Germinal center (tissue), 1 donor: ENCODE results near the gene CRYM.
A peak's percentile ranks its signal among the peaks of the same experiment; 100 is the strongest.
"Not testable (repeated sequence)": the region's sequence is repeated elsewhere in the genome, so short reads cannot be mapped to it uniquely, and the experiment has no call there.

Experiments used
- DNase-seq: peaks from one replicate; pipeline ENCODE4 v3.0.0; 2012; ENCODE audit warnings: mixed read lengths, low spot score

The CRYM gene

DNA sequence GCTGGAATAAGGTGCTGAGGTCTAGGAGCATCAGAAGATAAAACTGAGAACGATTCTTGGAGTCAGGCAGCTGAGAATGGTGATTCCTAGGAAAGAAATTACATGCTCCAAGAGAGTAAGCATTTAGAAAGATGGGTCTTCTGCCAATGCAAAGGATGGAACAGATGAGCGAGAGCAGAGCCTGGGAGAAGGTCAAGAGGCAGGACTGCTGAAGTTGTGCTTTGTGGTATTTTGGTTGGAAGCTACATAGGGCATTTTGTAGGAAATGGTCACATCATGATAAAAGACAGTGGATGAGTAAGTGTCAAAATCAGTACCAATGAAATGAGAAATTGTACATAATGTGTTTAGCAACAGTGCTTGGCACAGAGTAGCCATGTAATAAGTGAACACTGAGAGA, 1.4 kb upstream of the CRYM start:
- DNase-seq, result no peak

DNA sequence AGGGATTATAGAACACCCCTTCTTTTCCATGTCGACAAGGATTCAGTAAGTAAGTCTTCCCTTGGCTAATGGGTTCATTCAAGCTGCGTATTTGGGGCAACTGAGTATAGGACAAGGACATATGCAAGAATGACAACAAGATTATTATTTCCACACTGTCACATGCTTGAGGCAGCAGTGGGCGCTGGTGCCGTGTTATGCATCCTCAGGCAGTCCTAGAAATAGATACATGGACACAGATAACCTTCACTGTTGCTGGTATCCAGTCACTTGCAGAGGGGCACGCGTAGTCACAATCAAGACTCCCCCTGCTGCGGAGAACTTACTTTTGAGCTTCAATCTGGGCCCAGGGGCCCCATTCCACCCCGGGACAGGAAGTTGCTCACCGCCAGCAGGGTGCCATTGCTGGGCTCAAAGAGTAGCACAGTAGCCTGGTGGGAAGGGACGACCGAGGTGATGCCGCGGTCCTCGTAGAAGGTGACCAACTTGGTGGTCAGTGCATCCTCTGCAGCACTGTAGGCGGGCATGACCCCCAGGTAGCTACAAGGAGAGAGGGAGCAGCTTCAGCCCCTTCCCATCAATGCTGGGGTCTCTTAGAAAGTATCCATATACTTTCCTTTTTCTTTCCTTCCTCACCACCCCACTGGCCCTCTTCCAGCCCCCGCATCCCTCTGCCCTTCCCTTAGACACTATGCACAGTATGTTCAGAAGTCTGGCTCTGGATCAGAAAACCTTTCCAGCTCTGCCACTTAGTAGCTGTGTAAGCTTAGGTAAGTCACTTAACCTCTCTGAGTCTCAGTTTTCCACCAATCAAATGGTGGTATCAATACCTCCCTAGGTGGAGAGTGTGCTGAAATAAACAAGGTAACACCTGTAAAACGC, 804 bp downstream of the CRYM start:
- DNase-seq, result no peak

DNA sequence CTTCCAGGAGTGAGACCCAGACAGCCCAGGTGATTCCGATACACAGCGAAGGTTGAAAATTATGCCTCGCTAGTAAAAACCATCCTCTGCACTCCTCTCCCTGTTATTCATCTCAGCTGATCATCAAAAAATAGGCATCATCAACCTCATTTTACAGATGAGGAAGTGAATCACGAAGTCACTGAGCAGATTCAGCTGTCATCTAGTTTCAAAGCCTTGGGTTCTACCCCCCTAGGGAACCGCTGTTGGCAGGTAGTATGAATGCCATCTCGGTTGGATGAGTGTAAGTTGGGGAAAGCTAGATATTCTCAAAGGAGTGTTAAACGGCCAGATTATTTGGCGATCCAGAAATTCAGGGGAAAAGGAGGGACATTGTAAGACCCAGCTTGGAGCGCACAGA, 2.0 kb downstream of the CRYM start:
- DNase-seq, result peak; percentile 67

DNA sequence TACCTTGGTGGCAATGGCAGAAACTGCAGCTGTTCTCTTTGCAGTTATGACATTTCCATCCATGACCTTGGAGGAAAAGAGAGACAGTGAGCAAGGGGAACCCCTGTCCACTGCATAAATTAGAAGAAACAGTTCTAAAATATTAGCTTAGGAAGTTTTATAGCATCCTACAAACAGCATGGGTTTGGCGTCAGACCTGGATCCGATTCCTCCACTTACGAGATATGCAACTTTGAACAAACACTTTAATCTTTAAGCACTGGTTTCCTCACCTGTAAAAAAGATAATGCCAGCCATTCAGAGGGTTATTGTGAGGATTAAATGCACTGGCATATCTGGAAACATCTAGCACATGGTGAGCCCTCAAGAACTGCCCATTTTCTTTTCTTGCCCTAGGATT, 2.6 kb downstream of the CRYM start:
- no peak for DNase-seq

DNA sequence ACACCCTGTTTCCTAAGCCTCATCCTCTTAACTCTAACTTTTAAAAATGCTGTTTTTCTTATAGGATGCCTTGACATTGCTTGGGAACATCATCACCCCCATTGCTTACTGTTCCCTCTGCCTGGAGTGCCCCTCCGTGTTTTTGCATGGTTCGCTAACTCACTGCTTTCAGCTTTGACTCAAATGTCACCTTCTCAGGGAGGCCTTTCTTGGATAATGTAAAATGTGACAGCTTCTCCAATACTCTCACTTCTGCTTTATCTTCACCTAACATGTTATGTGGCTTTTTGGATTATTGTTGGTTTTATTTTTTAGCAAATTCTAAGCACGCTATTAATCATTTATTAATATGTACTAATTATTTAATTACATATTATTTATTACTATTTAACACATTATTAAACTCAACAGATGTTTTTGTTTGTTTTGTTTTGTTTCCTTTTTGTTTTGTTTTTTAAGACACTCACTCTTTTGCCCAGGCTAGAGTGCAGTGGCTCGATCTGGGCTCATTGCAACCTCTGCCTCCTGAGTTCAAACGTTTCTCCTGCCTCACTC, 3.8 kb downstream of the CRYM start:
- no peak for DNase-seq

DNA sequence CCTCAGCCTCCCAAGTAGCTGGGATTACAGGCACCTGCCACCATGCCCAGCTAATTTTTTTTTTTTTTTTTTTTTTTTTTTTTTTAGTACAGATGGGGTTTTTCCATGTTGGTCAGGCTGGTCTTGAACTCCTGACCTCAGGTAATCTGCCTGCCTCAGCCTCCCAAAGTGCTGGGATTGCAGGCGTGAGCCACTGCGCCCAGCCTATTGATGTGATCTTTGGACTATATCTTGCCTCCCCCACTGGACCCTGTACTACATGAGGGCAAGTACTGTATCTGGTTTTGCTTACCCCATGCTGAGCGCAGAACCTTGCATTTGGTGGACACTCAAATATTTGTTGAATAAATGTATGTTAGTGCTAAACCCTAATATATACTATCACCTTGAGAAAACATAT, 5.3 kb downstream of the CRYM start:
- not testable (repeated sequence) for DNase-seq

DNA sequence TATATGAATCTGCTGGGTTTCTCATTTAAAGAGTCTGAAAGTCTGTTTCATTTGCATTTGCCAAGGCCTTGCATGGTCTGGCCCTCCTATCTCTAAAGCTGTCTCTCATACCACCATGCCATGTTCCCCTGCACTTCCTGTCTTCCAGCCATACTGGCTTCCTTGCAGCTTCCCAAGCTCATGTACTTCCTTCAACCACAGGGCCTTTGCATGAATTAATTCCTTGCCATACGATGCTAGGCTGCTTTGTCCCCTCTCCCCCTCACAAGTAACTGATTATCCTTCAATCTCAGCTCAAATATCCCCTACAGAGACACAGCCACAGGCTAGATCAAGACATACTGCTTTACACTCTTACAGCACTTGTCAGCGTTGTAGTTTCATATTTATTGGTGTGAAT, 5.8 kb downstream of the CRYM start:
- no peak for DNase-seq

DNA sequence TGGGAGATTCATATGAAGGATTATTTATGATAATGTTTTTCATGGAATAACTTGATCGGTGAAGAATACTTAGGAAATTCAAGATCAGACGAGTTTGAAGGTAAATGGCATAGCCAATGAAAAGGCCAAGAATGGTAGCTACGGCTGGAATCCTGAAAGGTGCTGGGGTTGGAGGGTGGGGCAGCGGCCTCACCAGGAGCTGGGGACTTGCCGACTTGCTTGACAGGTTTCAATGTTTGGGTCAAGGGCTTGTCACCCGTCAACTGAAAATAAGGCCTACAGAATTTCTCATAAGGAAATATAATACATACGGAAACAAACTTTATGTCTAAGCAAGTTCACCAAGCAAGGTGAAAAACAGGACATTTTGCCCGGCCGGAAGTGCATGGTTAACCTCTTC, 9.9 kb downstream of the CRYM start:
- DNase-seq, result no peak

DNA sequence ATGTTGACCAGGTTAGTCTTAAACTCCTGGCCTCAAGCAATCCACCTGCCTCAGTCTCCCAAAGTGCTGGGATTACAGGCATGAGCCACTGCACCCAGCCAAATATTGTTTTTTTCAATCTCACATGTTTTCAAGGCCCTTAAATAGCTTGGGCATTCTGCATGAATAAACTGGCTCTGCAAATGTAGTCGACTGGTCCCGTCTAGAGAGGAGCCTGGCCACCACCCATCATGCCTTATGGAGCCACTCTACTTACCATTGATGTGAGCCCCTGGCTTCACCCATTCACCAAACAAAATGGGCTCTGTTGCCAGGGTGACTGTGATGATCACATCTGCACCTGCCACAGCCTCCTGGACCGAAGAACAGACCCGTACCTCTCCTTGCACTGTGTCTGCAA, 10.8 kb downstream of the CRYM start:
- DNase-seq, result no peak

DNA sequence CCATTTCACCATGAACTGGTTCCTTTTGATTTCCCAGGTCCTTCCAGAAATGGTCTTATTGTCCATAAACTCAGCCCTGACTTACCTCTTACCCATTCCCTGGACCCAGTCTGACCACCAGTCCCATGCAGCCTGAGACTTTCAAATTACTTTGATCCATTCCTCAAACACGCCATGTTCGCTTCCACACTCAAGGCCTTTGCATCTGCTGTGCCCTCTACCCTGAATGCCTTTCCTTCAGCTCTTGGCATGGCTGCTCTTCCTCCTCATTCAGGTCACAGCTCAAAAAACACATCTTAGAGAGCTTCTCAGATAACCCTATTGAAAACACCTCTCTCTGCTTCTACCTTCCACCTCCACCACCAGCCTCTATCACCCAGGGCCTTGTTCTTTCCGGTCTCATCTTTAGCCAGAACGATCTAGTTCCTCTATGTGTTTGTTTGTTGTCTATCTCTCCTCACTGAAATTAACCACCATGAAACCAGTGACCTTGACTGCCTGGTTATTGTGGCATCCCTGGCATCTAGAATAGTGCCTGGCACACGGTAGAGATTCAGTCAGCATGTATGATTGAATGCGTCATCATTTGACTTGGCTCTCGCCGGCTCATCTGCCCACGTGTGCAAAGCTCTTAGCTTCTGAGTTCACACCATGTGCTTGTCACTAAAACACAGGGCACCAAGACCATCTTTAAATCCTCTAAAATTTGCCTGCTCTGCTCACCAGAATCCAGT, 12.8 kb downstream of the CRYM start:
- DNase-seq, result no peak

DNA sequence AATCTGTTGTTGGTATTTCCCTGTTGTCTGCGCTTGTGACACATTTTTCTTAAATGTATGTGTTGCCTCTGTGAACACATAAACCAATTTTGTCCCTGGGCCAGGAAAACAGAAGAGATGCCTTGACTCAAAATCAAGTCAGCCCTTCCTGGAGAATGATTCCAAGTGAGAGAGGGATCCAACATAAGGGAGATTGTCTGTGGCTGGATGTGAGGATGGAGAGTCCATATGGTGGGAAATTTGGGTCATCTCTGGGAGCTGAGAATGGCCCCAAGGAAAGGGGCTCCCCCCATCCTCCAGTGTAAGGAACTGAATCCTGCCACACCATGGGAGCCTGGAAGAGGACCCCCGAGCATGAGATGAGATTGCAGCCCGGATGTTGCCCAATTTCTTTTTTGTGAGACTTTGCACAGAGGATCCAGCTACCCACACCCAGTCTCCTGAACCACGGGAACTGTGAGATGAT, 13.5 kb downstream of the CRYM start:
- no peak for DNase-seq

DNA sequence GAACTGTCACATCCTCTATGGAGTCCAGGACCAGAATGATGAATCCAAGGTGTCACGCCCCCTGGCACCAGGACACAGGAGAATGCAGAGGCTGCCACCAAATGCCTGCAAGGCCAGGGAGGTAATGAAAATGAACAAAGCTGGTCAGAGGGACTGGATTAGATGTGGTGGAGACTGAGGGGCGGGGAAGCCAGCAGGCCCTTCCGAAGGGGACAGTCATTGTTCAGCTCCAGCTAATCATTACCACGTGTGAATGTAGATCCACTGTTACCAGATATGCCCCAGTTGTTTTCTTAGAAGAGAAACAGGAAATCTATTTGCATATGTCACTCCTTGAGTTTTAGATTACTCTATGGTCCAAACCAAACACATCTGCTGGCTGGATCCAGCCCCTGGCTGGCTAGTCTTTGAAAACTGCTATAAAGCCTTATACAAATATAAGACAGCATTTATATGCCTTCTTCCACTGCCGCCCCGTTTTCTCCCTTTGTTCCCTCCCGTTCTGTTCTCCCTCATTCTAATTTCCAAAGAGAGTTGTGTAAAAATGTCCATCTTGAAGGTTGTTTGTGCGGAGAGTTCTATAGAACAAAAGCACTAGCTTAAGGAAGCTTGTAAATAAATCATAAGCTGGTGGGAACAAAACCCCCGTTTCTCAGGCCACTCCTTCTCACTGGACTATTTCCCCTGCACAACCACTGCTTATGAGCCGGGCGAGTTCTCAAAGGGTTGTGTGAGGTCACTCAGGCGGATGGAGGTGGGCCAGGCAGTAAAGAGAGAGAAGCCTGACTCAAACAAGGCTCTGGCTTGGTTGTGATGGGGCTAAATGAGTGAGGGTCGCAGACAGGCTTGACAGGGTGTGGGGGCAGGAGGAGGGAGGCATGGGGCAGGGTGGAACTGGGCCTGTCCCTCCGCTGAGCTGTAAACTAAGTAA, 14.2 kb downstream of the CRYM start:
- peak; percentile 69 for DNase-seq

DNA sequence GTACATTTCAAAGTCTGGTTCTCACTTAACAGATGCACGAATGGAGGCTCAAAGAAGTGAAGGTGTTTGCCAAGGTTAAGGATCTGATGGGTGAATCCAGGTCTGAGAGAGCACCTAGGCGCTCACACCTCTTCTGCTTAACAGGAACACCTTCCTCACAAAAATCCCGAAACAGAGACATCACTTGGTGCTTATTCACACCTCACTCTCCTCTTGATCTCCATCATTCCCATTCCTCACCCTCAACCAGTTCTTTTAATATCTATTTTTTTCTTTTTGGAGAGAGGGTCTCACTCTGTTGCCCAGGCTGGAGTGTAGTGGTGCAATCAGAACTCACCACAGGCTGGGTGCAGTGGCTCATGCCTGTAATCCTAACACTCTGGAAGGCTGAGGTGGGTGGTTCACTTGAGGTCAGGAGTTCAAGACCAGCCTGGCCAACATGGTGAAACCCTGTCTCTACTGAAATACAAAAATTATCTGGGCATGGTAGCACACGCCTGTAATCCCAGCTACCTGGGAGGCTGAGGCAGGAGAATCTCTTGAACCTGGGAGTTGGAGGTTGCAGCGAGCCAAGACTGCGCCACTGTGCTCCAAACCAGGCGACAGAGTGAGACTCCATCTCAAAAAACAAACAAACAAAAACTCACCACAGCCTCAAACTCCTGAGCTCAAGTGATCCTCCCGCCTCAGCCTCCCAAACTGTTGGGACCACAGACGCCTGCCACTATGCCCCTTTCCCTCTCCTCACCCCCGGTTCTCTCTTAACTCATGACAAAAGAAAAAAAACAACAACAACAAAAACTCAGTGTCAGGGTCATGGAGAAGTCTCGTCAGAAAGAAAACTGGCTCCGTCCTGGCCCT, 15.1 kb downstream of the CRYM start:
- DNase-seq, result no peak

DNA sequence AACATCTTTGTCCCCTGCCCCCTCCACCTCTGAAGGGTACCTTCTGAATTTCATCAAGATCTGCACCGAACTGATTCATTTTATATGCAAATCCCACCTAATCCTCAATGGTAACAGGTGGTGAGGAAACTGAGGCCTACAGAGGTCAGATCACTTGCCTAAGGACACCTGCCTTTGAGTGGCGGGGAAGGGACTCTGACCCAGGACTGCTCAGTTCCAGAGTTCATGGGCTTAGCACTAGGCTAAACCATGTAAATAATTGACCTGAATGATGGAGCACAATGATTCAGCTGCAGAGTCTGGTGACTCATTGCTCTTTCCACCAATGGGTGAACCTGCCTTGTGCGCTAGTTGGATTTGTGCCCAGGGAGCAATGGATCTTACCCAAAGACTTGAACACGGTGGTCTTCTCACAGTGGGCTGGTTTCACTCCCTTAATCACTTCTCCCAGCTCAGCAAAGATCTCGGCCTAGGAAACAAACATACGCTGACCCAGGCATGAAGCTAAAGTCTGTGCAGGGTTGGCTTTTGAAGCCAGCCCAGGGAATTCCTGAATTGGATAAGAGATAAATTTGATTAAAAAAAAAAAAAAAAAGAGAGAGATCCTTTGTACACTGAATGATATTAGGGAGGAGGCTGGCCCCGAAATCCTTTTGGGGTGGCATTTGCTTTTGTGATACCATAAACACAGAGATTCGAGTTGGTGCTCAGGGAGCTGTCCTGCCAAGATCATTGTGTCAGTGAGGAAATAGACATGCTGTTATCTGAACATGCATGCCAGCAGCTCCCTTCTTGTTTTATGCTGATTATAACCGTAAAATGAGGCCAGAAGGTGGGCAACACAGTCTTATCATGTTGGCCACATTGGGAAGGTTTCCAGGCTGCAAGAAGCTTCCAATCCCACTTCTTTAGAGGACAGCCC, 17.0 kb downstream of the CRYM start:
- DNase-seq, result no peak

DNA sequence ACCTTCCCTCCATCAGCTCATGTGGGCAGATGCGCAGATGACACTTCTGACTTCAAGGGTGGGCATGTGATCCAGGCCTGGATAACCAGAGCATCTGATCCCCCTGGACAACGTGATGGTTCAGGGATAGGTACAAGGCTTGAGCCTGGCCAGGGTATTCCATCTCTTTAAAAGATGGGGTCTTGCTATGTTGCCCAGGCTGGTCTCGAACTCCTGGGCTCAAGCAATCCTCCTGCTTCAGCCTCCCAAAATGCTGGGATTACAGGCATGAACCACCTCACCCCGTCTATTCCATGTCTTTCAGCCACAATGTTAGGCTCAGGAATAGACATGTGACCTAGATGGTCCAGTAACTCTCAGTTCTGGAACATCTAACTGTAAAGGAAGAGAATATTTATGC, 20.8 kb downstream of the CRYM start:
- no peak for DNase-seq

DNA sequence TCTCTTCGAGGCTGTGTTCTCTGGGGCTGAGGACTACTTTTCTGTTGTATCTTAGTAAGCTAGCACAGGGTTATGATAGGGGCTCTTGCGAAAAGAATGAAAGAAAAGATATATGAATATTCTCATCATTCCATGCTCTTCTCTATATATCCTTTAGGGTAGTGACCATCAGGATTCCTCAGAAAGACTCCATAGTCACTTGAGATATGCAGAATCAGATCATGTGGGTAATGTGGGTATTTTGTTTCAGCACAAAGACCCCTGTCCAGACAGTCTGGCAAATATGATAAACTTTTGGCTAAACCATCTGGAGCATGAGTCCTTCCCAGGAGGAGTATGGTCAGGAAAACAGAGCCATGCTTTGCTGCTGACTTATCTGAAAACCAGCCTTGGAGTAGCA, 21.5 kb downstream of the CRYM start:
- DNase-seq, result no peak

DNA sequence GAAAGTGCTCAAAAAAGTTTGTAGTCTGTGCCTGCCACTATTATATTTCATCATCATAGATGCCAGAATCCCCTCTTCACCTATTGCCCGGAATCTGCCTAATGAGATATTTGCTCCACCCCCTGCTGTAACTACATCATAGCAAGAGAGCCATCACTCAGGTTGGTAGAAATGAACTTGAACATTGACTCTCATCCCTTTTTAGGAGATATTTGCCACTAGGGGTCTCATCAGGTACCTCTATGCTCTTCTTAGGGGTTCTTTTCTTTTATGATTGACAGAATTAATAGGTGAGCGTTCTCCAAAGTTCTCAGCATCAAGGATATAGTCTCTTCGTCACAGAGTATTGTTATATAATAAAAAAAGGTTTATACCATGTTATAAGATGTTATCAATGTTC, 24.6 kb downstream of the CRYM start:
- no peak for DNase-seq

DNA sequence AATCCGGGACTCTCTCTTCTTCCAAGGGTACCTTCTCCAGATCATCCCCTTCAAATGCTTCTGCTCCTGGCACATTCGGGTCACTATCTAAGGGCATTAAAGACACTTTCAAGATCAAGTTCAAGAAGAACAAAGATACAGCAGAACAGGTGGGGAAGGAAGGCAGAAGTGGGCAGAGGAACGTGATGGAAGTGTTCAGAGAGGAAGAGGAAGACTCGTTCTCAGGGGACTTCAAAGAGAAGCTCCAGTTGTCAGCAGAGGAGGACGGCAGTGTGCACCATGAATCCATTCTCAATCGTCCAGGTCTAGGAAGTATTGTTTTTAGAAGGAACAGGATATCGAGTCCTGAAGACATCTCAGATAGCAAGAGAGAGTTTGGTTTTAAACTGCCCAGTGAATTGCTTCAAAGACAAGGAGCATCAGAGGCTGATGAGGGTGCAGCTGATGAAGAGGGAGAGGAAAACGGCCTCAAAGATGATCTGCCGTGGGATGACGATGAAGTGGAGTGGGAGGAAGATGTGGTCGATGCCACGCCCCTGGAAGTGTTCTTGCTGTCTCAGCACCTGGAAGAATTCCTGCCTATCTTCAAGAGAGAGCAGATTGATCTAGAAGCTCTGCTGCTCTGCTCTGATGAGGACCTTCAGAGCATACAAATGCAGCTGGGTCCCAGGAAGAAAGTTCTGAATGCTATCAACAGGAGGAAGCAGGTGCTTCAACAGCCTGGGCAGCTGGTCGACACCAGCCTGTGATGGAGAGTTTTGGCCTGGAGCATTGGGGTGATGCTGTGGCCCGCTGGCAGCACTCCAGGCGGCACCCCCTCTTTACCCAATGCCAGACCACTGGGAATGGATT, 27.8 kb downstream of the CRYM start:
- DNase-seq, result no peak

DNA sequence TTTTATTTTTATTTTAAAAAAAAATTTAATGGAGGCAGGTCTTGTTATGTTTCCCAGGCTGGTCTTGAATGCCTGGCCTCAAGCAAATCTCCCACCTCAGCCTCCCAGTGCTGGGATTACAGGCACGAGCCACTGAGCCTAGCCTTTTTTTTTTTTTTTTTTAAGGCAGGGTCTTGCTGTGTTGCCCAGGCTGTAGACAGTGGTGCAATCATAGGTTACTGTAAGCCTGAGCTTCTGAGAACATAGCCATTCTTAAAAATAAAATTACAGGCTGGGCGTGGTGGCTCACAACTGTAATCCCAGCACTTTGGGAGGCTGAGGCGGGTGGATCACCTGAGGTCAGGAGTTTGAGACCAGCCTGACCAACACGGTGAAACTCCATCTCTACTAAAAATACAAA, 29.9 kb downstream of the CRYM start:
- not testable (repeated sequence) for DNase-seq
